Stimulated activated CD4-positive, alpha-beta T cell treated with anti-CD3 and anti-CD28 coated beads, Interleukin-15, amount 100 ng/mL, for 1 hour (primary cell): ENCODE data around the gene ACVR1C.

Source experiments
- DNase-seq, 2 donors: peaks; one replicate each; pipeline ENCODE4 v3.0.0-alpha.2; 2020; ENCODE audit warnings: low read depth in 1 of 2, low spot score in 1 of 2

The ACVR1C gene

GRCh38 chr2:157500334-157500733 is 128.3 kb downstream of the ACVR1C start:
- DNase-seq, result no peak

- no peak for DNase-seq
Observed at GRCh38 chr2:157498483-157498882, 130.2 kb downstream of the ACVR1C start.

- peak in 1 of 2 donors; percentile 5 for DNase-seq
Observed at GRCh38 chr2:157497638-157498314, 130.9 kb downstream of the ACVR1C start.

- peak; percentile 47 to 50 for DNase-seq
Observed at GRCh38 chr2:157492189-157492773, 136.4 kb downstream of the ACVR1C start.

- DNase-seq, result no peak
Observed at GRCh38 chr2:157489983-157490382, 138.7 kb downstream of the ACVR1C start.

- no peak for DNase-seq
Observed at GRCh38 chr2:157488877-157489276, 139.8 kb downstream of the ACVR1C start.

GRCh38 chr2:157487747-157488146 is 140.9 kb downstream of the ACVR1C start:
- DNase-seq, result no peak

- DNase-seq, result no peak
Observed at GRCh38 chr2:157487271-157487610, 141.4 kb downstream of the ACVR1C start.

GRCh38 chr2:157486596-157487270 is 141.9 kb downstream of the ACVR1C start:
- DNase-seq, result no peak

- no peak for DNase-seq
Observed at GRCh38 chr2:157480182-157480961, 148.3 kb downstream of the ACVR1C start.

- no peak for DNase-seq
Observed at GRCh38 chr2:157479081-157480027, 149.3 kb downstream of the ACVR1C start.

- no peak for DNase-seq
Observed at GRCh38 chr2:157477919-157478318, 150.7 kb downstream of the ACVR1C start.

- DNase-seq, result no peak
Observed at GRCh38 chr2:157476953-157477709, 151.5 kb downstream of the ACVR1C start.
